T-cell (primary cell): ENCODE results near the gene GPC5. TPM values are rescaled to one million over a fixed set of nuclear protein-coding genes. Genes with fewer than 3 reads are reported as not detected.

Source experiments
- ATAC-seq, 4 experiments: fragments of 200-7000 bp in 3 of 4; fragments of 150-1000 bp in 1 of 4; cut with Tn5 transposase; replicated peaks in 1 of 4; 1 replicate in 3 of 4; 2 replicates in 1 of 4; pipeline ENCODE4 v1.10.0; 2021; ENCODE audit warnings: moderate library complexity in 3 of 4, mild to moderate bottlenecking in 2 of 4, moderate number of reproducible peaks in 1 of 4
- CTCF ChIA-PET, 2 donors: fragments of 300-600 bp; sonication (Branson Sonifier 250); formaldehyde crosslinking; loops; one replicate each; lab custom pipeline; 2022; ENCODE audit warnings: antibody characterized with exemption in 2 of 2; lab: Charles Lee
- POLR2A ChIA-PET, 2 donors: fragments of 300-600 bp; sonication (Branson Sonifier 250); formaldehyde crosslinking; loops; one replicate each; lab custom pipeline; 2022; ENCODE audit warnings: antibody characterized with exemption in 2 of 2; lab: Charles Lee
- DNase-seq, 35 experiments: peaks; one replicate each; pipeline versions ENCODE4 v3.0.0 to v3.0.0-alpha.2; 2013 to 2023
- H3K27ac ChIP-seq: one replicate; pipeline ENCODE4 v1.5.1; 2013; ENCODE audit warnings: low read length
- H3K27me3 ChIP-seq, 2 experiments: replicated peaks in 1 of 2; 1 replicate in 1 of 2; 2 replicates in 1 of 2; pipeline versions ENCODE4 v1.6.1 to v1.7.0; 2013; ENCODE audit warnings: low read length in 1 of 2, mixed read lengths in 1 of 2; ENCODE audit not compliant: control insufficient read depth in 2 of 2, insufficient read depth in 2 of 2; ENCODE audit errors: extremely low read depth in 1 of 2
- H3K36me3 ChIP-seq, 2 donors: 1 replicate in 1 of 2; 2 replicates in 1 of 2; pipeline versions ENCODE4 v1.6.1 to v1.7.0; 2013; ENCODE audit warnings: low read length in 1 of 2; ENCODE audit not compliant: control insufficient read depth in 2 of 2, insufficient read depth in 1 of 2; ENCODE audit errors: extremely low read depth in 1 of 2
- H3K4me1 ChIP-seq, 2 experiments: 1 replicate in 1 of 2; 2 replicates in 1 of 2; pipeline versions ENCODE4 v1.6.1 to v1.7.0; 2013; ENCODE audit warnings: low read length in 2 of 2, mixed read lengths in 1 of 2; ENCODE audit not compliant: insufficient read depth in 2 of 2, control insufficient read depth in 1 of 2; ENCODE audit errors: extremely low read depth in 1 of 2
- H3K4me3 ChIP-seq, 2 donors: 1 replicate in 1 of 2; 2 replicates in 1 of 2; pipeline versions ENCODE4 v1.5.1 to v1.7.0; 2013; ENCODE audit warnings: mild to moderate bottlenecking in 2 of 2, low read length in 1 of 2, moderate library complexity in 1 of 2; ENCODE audit not compliant: control insufficient read depth in 1 of 2; ENCODE audit errors: extremely low read depth in 1 of 2
- H3K9me3 ChIP-seq: 2 replicates; pipeline ENCODE4 v1.7.0; 2013
- H3K27ac Mint-ChIP-seq, 2 donors: one replicate each; pipeline ENCODE4 v1.8.0; 2020 to 2021; ENCODE audit warnings: mild to moderate bottlenecking in 2 of 2, mixed read lengths in 2 of 2
- H3K27me3 Mint-ChIP-seq, 2 donors: one replicate each; pipeline ENCODE4 v1.8.0; 2021 to 2022; ENCODE audit warnings: mixed read lengths in 2 of 2
- H3K36me3 Mint-ChIP-seq: one replicate; pipeline ENCODE4 v1.8.0; 2021; ENCODE audit warnings: mixed read lengths
- H3K4me1 Mint-ChIP-seq, 3 donors: one replicate each; pipeline ENCODE4 v1.8.0; 2020 to 2022; ENCODE audit warnings: mixed read lengths in 3 of 3, mild to moderate bottlenecking in 1 of 3
- H3K4me3 Mint-ChIP-seq, 3 donors: one replicate each; pipeline ENCODE4 v1.8.0; 2020 to 2022; ENCODE audit warnings: mild to moderate bottlenecking in 3 of 3, mixed read lengths in 3 of 3, moderate library complexity in 3 of 3
- H3K9me3 Mint-ChIP-seq, 3 donors: one replicate each; pipeline ENCODE4 v1.8.0; 2020 to 2022; ENCODE audit warnings: mixed read lengths in 3 of 3
- WGBS: methylation state at CpG from one replicate; pipeline ENCODE4 v1.1.5; 2013; ENCODE audit warnings: missing lambda C conversion rate; ENCODE audit not compliant: insufficient coverage; 5-methylcytosine and 5-hydroxymethylcytosine counted together
- total RNA-seq, 35 experiments: library from RNA in 6 of 35; stranded (reverse) in 6 of 35; fragments of 120-200 nt in 1 of 35; gene quantifications; one replicate each; pipeline versions ENCODE4 v1.2.1 to v1.2.4 and lab custom pipeline; 2013 to 2026

The GPC5 gene
- total RNA-seq, 5 donors from 2014 or later (not counting 1 experiment from before 2014, with no cell fraction given) = 0.12 to 0.39 (median 0.26) TPM

GRCh38 chr13:92717857-92718256, 1319.4 kb downstream of the GPC5 start:
- H3K4me1 Mint-ChIP-seq = no peaks in the 10 kb centered on the region
- Histone ChIP-seq H3K27ac (no peak overlapping the region), H3K9me3 (no peaks in the 10 kb centered on the region), H3K4me1 (no peaks in the 10 kb centered on the region), H3K4me3 (no peak overlapping the region), H3K36me3 (no peaks in the 10 kb centered on the region), H3K27me3 (no peaks in the 10 kb centered on the region)
- POLR2A ChIA-PET = no interaction called here
- DNase-seq (no peak), ATAC-seq (no peak)
- CTCF ChIA-PET = no interaction called here
- no CpG with 5 or more reads among the region's 2 CpGs for WGBS
- peaks cover 2 to 6% (median 4%) of the 10 kb centered on the region in 3 donors for H3K9me3 Mint-ChIP-seq
- no peaks in the 10 kb centered on the region for H3K36me3 Mint-ChIP-seq
- no peaks in the 10 kb centered on the region for H3K27me3 Mint-ChIP-seq
- H3K4me3 Mint-ChIP-seq = no peak overlapping the region
- H3K27ac Mint-ChIP-seq = no peak overlapping the region

- H3K9me3 Mint-ChIP-seq = peaks cover 0 to 3% (median under 1%) of the 10 kb centered on the region in 3 donors
- ChIA-PET CTCF (no interaction called here), POLR2A (no interaction called here)
- Histone ChIP-seq H3K4me1 (no peaks in the 10 kb centered on the region), H3K27me3 (no peaks in the 10 kb centered on the region), H3K27ac (no peak overlapping the region), H3K36me3 (no peaks in the 10 kb centered on the region), H3K9me3 (no peaks in the 10 kb centered on the region), H3K4me3 (no peak overlapping the region)
- no peak overlapping the region for H3K27ac Mint-ChIP-seq
- H3K4me1 Mint-ChIP-seq = no peaks in the 10 kb centered on the region
- H3K4me3 Mint-ChIP-seq = no peak overlapping the region
- H3K27me3 Mint-ChIP-seq = no peaks in the 10 kb centered on the region
- no peak for DNase-seq
- no peak for ATAC-seq
- no peaks in the 10 kb centered on the region for H3K36me3 Mint-ChIP-seq
Observed at GRCh38 chr13:92719868-92720267, 1321.4 kb downstream of the GPC5 start.

GRCh38 chr13:92721620-92722019, 1323.2 kb downstream of the GPC5 start:
- POLR2A ChIA-PET = interaction anchor here in 1 of 2 donors (0.6 kb wide), 1 partner anchor 24 kb away, joined by 4 read pairs; no protein-coding TSS in a partner anchor
- Mint-ChIP-seq H3K36me3 (no peaks in the 10 kb centered on the region), H3K27me3 (no peaks in the 10 kb centered on the region), H3K9me3 (peaks cover 3 to 8% (median 3%) of the 10 kb centered on the region in 3 donors), H3K4me3 (no peak overlapping the region), H3K4me1 (no peaks in the 10 kb centered on the region), H3K27ac (no peak overlapping the region)
- Histone ChIP-seq H3K27me3 (no peaks in the 10 kb centered on the region), H3K4me3 (no peak overlapping the region), H3K36me3 (no peaks in the 10 kb centered on the region), H3K9me3 (no peaks in the 10 kb centered on the region), H3K27ac (no peak overlapping the region), H3K4me1 (no peaks in the 10 kb centered on the region)
- DNase-seq = no peak
- CTCF ChIA-PET = no interaction called here
- ATAC-seq = no peak

- ChIA-PET POLR2A (no interaction called here), CTCF (no interaction called here)
- H3K27ac Mint-ChIP-seq = no peak overlapping the region
- Histone ChIP-seq H3K27ac (no peak overlapping the region), H3K4me3 (no peak overlapping the region), H3K9me3 (no peaks in the 10 kb centered on the region), H3K27me3 (no peaks in the 10 kb centered on the region), H3K36me3 (no peaks in the 10 kb centered on the region), H3K4me1 (no peaks in the 10 kb centered on the region)
- H3K27me3 Mint-ChIP-seq = no peaks in the 10 kb centered on the region
- no CpG with 5 or more reads among the region's 3 CpGs for WGBS
- DNase-seq (no peak), ATAC-seq (no peak)
- H3K9me3 Mint-ChIP-seq = peaks cover 0 to 19% (median 3%) of the 10 kb centered on the region in 3 donors
- no peaks in the 10 kb centered on the region for H3K4me1 Mint-ChIP-seq
- H3K36me3 Mint-ChIP-seq = no peaks in the 10 kb centered on the region
- H3K4me3 Mint-ChIP-seq = no peak overlapping the region
Observed at GRCh38 chr13:92727118-92727517, 1328.7 kb downstream of the GPC5 start.

DNA sequence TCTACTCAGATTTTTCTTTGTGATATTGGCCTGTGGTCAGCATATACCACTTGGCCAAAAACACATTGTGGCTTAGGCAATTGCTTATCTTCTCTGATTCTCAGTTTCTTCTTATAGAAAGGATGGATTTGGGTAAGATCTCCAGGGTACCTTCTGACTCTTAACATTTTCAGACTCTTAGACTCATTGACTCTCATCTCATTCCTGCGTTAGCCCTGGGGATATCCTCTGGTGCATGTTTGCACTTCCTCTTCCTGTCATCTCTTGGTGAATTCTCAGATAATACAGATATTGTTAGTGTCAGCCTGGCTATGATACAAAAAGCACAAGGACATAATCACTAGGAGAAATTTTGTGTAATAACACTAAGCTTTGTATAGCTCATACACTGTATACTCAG, 1335.6 kb downstream of the GPC5 start:
- H3K9me3 ChIP-seq = peaks cover 2% of the 10 kb centered on the region
- H3K36me3 ChIP-seq = no peaks in the 10 kb centered on the region
- H3K27me3 ChIP-seq = no peaks in the 10 kb centered on the region
- ATAC-seq (no peak), DNase-seq (no peak)
- H3K4me1 ChIP-seq = no peaks in the 10 kb centered on the region
- no CpG with 5 or more reads among the region's 1 CpG for WGBS
- Mint-ChIP-seq H3K4me1 (no peaks in the 10 kb centered on the region), H3K9me3 (peaks cover 6 to 20% (median 8%) of the 10 kb centered on the region in 3 donors), H3K27me3 (no peaks in the 10 kb centered on the region), H3K4me3 (no peak overlapping the region), H3K27ac (no peak overlapping the region), H3K36me3 (no peaks in the 10 kb centered on the region)
- ChIA-PET CTCF (no interaction called here), POLR2A (no interaction called here)
- H3K27ac ChIP-seq = no peak overlapping the region
- H3K4me3 ChIP-seq = no peak overlapping the region

DNA sequence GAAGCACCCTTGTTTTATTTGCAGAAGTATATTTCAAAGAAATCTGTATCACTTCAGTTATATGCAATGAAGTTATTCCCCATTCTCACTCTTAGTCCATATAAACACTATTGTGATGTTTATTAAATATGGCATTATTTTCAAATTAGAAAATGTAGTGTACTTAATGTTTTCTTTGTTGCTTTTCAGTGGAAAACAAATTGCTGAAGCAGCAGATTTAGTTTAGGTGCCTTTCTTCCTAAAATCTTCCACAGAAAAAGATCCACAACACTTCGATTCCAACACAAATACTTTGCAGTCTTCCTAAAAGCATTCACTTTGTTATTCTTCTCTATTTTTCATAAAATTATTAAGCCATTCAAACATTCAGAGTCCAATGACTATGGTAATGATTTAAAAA, 1336.1 kb downstream of the GPC5 start:
- ATAC-seq = no peak
- H3K4me3 Mint-ChIP-seq = no peak overlapping the region
- POLR2A ChIA-PET = no interaction called here

GRCh38 chr13:92735909-92736308, 1337.5 kb downstream of the GPC5 start:
- Histone ChIP-seq H3K4me1 (no peaks in the 10 kb centered on the region), H3K36me3 (no peaks in the 10 kb centered on the region), H3K9me3 (peaks cover 2% of the 10 kb centered on the region), H3K27ac (no peak overlapping the region), H3K27me3 (no peaks in the 10 kb centered on the region), H3K4me3 (no peak overlapping the region)
- Mint-ChIP-seq H3K4me1 (no peaks in the 10 kb centered on the region), H3K36me3 (no peaks in the 10 kb centered on the region), H3K27me3 (no peaks in the 10 kb centered on the region), H3K4me3 (no peak overlapping the region), H3K9me3 (peaks cover 6 to 20% (median 11%) of the 10 kb centered on the region in 3 donors), H3K27ac (no peak overlapping the region)
- no peak for ATAC-seq
- ChIA-PET POLR2A (no interaction called here), CTCF (no interaction called here)
- no peak for DNase-seq
- WGBS = no CpG with 5 or more reads among the region's 1 CpG

More for the DNA sequence above, 1336.1 kb downstream of the GPC5 start:
- Mint-ChIP-seq H3K4me1 (no peaks in the 10 kb centered on the region), H3K27ac (no peak overlapping the region), H3K9me3 (peaks cover 6 to 20% (median 7%) of the 10 kb centered on the region in 3 donors), H3K36me3 (no peaks in the 10 kb centered on the region), H3K27me3 (no peaks in the 10 kb centered on the region)
- Histone ChIP-seq H3K27me3 (no peaks in the 10 kb centered on the region), H3K9me3 (peaks cover 2% of the 10 kb centered on the region), H3K36me3 (no peaks in the 10 kb centered on the region), H3K27ac (no peak overlapping the region), H3K4me3 (no peak overlapping the region), H3K4me1 (no peaks in the 10 kb centered on the region)
- DNase-seq = no peak
- no CpG with 5 or more reads among the region's 1 CpG for WGBS
- CTCF ChIA-PET = interaction anchor here in 1 of 2 donors (0.6 kb wide), 1 partner anchor 1632 kb away, joined by 3 read pairs; no protein-coding TSS in a partner anchor
